Upper lobe of left lung (tissue), 4 donors: ENCODE data around the gene BABAM2.

ENCODE experiments used
- POLR2A ChIP-seq, 4 donors: fragments of 450-650 bp; IDR thresholded peaks; one replicate each; pipeline ENCODE4 v1.5.1; 2016 to 2017; ENCODE audit warnings: antibody characterized with exemption in 4 of 4, mild to moderate bottlenecking in 2 of 4
- POLR2AphosphoS5 ChIP-seq, 2 donors: sonication (generic); formaldehyde crosslinking; IDR thresholded peaks; one replicate each; pipeline ENCODE4 v1.5.1; 2017; ENCODE audit warnings: antibody characterized with exemption in 2 of 2
- TF ChIP-seq, protein P1 (sequence below), 6 experiments: fragments of 450-650 bp in 4 of 6; fragments of 200-600 bp in 2 of 6; sonication (generic) in 2 of 6; IDR thresholded peaks; one replicate each; pipeline ENCODE4 v1.5.1; 2016 to 2019; ENCODE audit warnings: antibody characterized with exemption in 6 of 6

DNA sequence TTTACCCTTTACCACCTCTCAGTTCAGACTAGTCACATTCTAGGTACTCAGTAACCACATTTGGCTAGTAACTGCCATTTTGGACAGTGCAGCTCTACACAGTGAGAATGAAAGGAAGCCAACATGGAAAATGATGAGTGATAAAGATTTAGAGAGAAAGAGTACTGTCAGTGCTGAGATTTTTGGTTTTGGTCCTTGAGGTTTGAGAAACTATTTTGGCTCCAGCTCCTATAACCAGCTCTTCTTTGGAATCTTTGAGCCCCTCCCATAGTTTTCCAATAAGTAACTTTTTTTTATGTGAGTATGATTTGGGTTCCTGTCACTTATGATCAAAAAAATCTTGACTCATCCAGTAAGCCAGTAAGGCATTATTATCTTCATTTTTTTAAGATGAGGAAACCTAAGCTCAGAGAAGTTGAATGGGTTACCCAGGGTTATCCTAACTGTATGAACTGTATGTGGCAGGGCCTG lies 173.0 kb downstream of the BABAM2 start:
- TF ChIP-seq POLR2AphosphoS5 (IDR thresholded peaks at IDR 0.05) (no peak), POLR2A (IDR thresholded peaks at IDR 0.05) (no peak)
- TF ChIP-seq, protein P1, sequence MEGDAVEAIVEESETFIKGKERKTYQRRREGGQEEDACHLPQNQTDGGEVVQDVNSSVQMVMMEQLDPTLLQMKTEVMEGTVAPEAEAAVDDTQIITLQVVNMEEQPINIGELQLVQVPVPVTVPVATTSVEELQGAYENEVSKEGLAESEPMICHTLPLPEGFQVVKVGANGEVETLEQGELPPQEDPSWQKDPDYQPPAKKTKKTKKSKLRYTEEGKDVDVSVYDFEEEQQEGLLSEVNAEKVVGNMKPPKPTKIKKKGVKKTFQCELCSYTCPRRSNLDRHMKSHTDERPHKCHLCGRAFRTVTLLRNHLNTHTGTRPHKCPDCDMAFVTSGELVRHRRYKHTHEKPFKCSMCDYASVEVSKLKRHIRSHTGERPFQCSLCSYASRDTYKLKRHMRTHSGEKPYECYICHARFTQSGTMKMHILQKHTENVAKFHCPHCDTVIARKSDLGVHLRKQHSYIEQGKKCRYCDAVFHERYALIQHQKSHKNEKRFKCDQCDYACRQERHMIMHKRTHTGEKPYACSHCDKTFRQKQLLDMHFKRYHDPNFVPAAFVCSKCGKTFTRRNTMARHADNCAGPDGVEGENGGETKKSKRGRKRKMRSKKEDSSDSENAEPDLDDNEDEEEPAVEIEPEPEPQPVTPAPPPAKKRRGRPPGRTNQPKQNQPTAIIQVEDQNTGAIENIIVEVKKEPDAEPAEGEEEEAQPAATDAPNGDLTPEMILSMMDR (IDR thresholded peaks at IDR 0.05) = no peak
